Smooth muscle cell of the brain vasculature (primary cell): ENCODE data around the gene CASZ1.

Source experiments
- DNase-seq: peaks from one replicate; pipeline ENCODE4 v3.0.0-alpha.2; 2012; ENCODE audit warnings: low read depth, low spot score

The CASZ1 gene

GRCh38 chr1:10637834-10638558 is 158.4 kb downstream of the CASZ1 start:
- DNase-seq: no peak

- DNase-seq: no peak
Observed at GRCh38 chr1:10637400-10637799, 159.0 kb downstream of the CASZ1 start.

GRCh38 chr1:10635992-10636391 is 160.5 kb downstream of the CASZ1 start:
- no peak for DNase-seq

- DNase-seq: no peak
Observed at GRCh38 chr1:10635085-10635896, 161.2 kb downstream of the CASZ1 start.

- no peak for DNase-seq
Observed at GRCh38 chr1:10634428-10635084, 161.9 kb downstream of the CASZ1 start.

- DNase-seq: no peak
Observed at GRCh38 chr1:10634075-10634427, 162.4 kb downstream of the CASZ1 start.

GRCh38 chr1:10633416-10633815 is 163.0 kb downstream of the CASZ1 start:
- no peak for DNase-seq

GRCh38 chr1:10632691-10633090 is 163.8 kb downstream of the CASZ1 start:
- DNase-seq: no peak

- no peak for DNase-seq
Observed at GRCh38 chr1:10631811-10632593, 164.4 kb downstream of the CASZ1 start.

- no peak for DNase-seq
Observed at GRCh38 chr1:10631121-10631810, 165.2 kb downstream of the CASZ1 start.

- no peak for DNase-seq
Observed at GRCh38 chr1:10630661-10631120, 165.8 kb downstream of the CASZ1 start.

GRCh38 chr1:10629816-10630571 is 166.5 kb downstream of the CASZ1 start:
- no peak for DNase-seq

GRCh38 chr1:10629091-10629815 is 167.2 kb downstream of the CASZ1 start:
- no peak for DNase-seq

- peak; percentile 31 for DNase-seq
Observed at GRCh38 chr1:10628685-10629084, 167.8 kb downstream of the CASZ1 start.

GRCh38 chr1:10626791-10627410 is 169.5 kb downstream of the CASZ1 start:
- no peak for DNase-seq

GRCh38 chr1:10626131-10626731 is 170.2 kb downstream of the CASZ1 start:
- DNase-seq: no peak

- no peak for DNase-seq
Observed at GRCh38 chr1:10625554-10625953, 170.9 kb downstream of the CASZ1 start.

- DNase-seq: no peak
Observed at GRCh38 chr1:10625076-10625475, 171.4 kb downstream of the CASZ1 start.
